ENCODE data around the gene AXIN1.

DNA sequence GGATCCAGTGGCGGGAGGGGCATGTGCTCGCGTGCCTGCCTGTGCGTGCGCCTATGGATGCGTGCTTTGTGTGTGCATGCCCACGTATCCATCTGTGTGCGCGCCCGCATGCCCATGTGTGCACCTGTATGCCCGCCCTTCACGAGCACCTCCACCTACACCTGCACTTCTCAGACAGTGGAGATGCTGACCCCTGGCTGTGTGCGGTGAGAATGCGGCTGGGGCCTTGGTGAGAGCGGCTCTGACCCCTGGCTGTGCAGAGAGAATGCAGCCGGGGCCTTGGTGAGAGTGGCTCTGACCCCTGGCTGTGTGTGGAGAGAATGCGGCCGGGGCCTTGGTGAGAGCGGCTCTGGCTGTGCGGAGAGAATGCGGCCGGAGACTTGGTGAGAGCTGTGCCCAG is 33.9 kb downstream of the AXIN1 start:
- TF ChIP-seq, protein P1, sequence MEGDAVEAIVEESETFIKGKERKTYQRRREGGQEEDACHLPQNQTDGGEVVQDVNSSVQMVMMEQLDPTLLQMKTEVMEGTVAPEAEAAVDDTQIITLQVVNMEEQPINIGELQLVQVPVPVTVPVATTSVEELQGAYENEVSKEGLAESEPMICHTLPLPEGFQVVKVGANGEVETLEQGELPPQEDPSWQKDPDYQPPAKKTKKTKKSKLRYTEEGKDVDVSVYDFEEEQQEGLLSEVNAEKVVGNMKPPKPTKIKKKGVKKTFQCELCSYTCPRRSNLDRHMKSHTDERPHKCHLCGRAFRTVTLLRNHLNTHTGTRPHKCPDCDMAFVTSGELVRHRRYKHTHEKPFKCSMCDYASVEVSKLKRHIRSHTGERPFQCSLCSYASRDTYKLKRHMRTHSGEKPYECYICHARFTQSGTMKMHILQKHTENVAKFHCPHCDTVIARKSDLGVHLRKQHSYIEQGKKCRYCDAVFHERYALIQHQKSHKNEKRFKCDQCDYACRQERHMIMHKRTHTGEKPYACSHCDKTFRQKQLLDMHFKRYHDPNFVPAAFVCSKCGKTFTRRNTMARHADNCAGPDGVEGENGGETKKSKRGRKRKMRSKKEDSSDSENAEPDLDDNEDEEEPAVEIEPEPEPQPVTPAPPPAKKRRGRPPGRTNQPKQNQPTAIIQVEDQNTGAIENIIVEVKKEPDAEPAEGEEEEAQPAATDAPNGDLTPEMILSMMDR (conservative IDR thresholded peaks at IDR 0.05; ENCODE audit: low read depth, low read length): no peak
- TF ChIP-seq EZH2 (IDR thresholded peaks at IDR 0.05; ENCODE audit: borderline replicate concordance, low read depth, low read length, poor library complexity, severe bottlenecking): no peak
